AG09319 (cell line): Measurements from ENCODE around the gene TIGD3.
A peak's percentile ranks its signal among the peaks of the same experiment; 100 is the strongest.
"Not testable (repeated sequence)": the region's sequence is repeated elsewhere in the genome, so short reads cannot be mapped to it uniquely, and the experiment has no call there.

ENCODE experiments used
- DNase-seq: peaks from one replicate; pipeline ENCODE4 v3.0.0-alpha.2; 2010; ENCODE audit warnings: low read depth; ENCODE audit errors: extremely low read depth
- CTCF ChIP-seq: IDR thresholded peaks from 2 replicates; pipeline ENCODE4 v1.5.1; 2011; ENCODE audit warnings: low read depth, mild to moderate bottlenecking, inconsistent platforms, low read length, moderate library complexity

The TIGD3 gene

GRCh38 chr11:65329478-65329877 is 25.1 kb upstream of the TIGD3 start:
- TF ChIP-seq CTCF: no peak
- DNase-seq: no peak

GRCh38 chr11:65329944-65330403 is 24.6 kb upstream of the TIGD3 start:
- peak; percentile 71 for TF ChIP-seq CTCF
- peak; percentile 80 for DNase-seq

- TF ChIP-seq CTCF: no peak
- DNase-seq: no peak
These were observed 24.0 kb upstream of the TIGD3 start for GRCh38 chr11:65330544-65330943.

- DNase-seq: not testable (repeated sequence)
These were observed 22.0 kb upstream of the TIGD3 start for GRCh38 chr11:65332591-65332990.

- no peak for DNase-seq
- TF ChIP-seq CTCF: no peak
These were observed 19.8 kb upstream of the TIGD3 start for GRCh38 chr11:65334696-65335295.

- DNase-seq: no peak
- TF ChIP-seq CTCF: no peak
These were observed 15.9 kb upstream of the TIGD3 start for GRCh38 chr11:65338676-65339075.

GRCh38 chr11:65340226-65340625 is 14.3 kb upstream of the TIGD3 start:
- no peak for DNase-seq
- TF ChIP-seq CTCF: no peak

- DNase-seq: no peak
- no peak for TF ChIP-seq CTCF
These were observed 12.7 kb upstream of the TIGD3 start for GRCh38 chr11:65341856-65342255.
